Gastroesophageal sphincter (tissue), 4 donors: ENCODE data around the gene SPAAR. TPM values are rescaled to one million over a fixed set of nuclear protein-coding genes. Genes with fewer than 3 reads are reported as not detected.

Experiments used
- ATAC-seq: fragments of 150-250 bp; one replicate; pipeline ENCODE4 v1.9.1; 2016; ENCODE audit warnings: mild to moderate bottlenecking, moderate library complexity
- H3K27ac ChIP-seq, 4 donors: fragments of 200-600 bp; sonication (generic) in 3 of 4; 1 replicate in 3 of 4; 2 replicates in 1 of 4; pipeline ENCODE4 v1.5.1; 2016 to 2019
- H3K27me3 ChIP-seq: fragments of 200-600 bp; sonication (generic); one replicate; pipeline ENCODE4 v1.5.1; 2019
- H3K36me3 ChIP-seq, 2 donors: fragments of 200-600 bp; sonication (generic); one replicate each; pipeline ENCODE4 v1.5.1; 2019; ENCODE audit warnings: control low read depth in 1 of 2
- H3K4me1 ChIP-seq, 3 donors: fragments of 200-600 bp; sonication (generic); 1 replicate in 2 of 3; 2 replicates in 1 of 3; pipeline ENCODE4 v1.5.1; 2016 to 2019; ENCODE audit warnings: control low read depth in 2 of 3
- H3K4me3 ChIP-seq, 2 donors: fragments of 200-600 bp; sonication (generic); one replicate each; pipeline ENCODE4 v1.5.1; 2019; ENCODE audit warnings: mild to moderate bottlenecking in 1 of 2, moderate library complexity in 1 of 2
- H3K9me3 ChIP-seq, 3 donors: fragments of 200-600 bp; sonication (generic); one replicate each; pipeline ENCODE4 v1.5.1; 2017 to 2019; ENCODE audit warnings: control low read depth in 2 of 3
- EP300 ChIP-seq: sonication (generic); formaldehyde crosslinking; IDR thresholded peaks from one replicate; pipeline ENCODE4 v1.6.1; 2017; ENCODE audit warnings: antibody characterized with exemption, mild to moderate bottlenecking
- POLR2A ChIP-seq, 2 donors: fragments of 450-650 bp; IDR thresholded peaks; one replicate each; pipeline ENCODE4 v1.6.1; 2017; ENCODE audit warnings: antibody characterized with exemption in 2 of 2, mild to moderate bottlenecking in 2 of 2, moderate library complexity in 1 of 2
- POLR2AphosphoS5 ChIP-seq: sonication (generic); formaldehyde crosslinking; IDR thresholded peaks from one replicate; pipeline ENCODE4 v1.6.1; 2017; ENCODE audit warnings: antibody characterized with exemption
- WGBS, 2 donors: methylation state at CpG; one replicate each; pipeline ENCODE4 v1.1.5; 2018; ENCODE audit warnings: low coverage in 1 of 2; 5-methylcytosine and 5-hydroxymethylcytosine counted together
- total RNA-seq, 4 donors: library from RNA; depleted of rRNA; stranded (reverse); fragments of >200 nt; gene quantifications; one replicate each; pipeline ENCODE4 v1.1.0, GENCODE V29; 2016
- TF ChIP-seq, protein P1 (sequence below), 4 experiments: fragments of 200-600 bp in 2 of 4; fragments of 450-650 bp in 2 of 4; sonication (generic) in 1 of 4; IDR thresholded peaks; one replicate each; pipeline ENCODE4 v1.5.1; 2017 to 2019; ENCODE audit warnings: antibody characterized with exemption in 4 of 4, mild to moderate bottlenecking in 2 of 4, moderate library complexity in 2 of 4

SPAAR gene
- total RNA-seq, 4 donors from 2014 or later, result 0.62 to 5.5 (median 2.6) TPM

GRCh38 chr9:35937227-35937626, 27.9 kb downstream of the SPAAR start:
- no peak for ATAC-seq
- H3K9me3 ChIP-seq, result no peaks in the 10 kb centered on the region

GRCh38 chr9:35938474-35939356, 29.4 kb downstream of the SPAAR start:
- Histone ChIP-seq H3K36me3 (no peaks in the 10 kb centered on the region), H3K27me3 (no peaks in the 10 kb centered on the region), H3K4me3 (no peak overlapping the region), H3K27ac (no peak overlapping the region), H3K4me1 (peaks cover 0 to 16% (median 0%) of the 10 kb centered on the region in 3 donors), H3K9me3 (no peaks in the 10 kb centered on the region)
- WGBS, 2 donors, result 85% methylated on average over 7 to 8 of the region's 10 CpGs
- ATAC-seq, result no peak
- TF ChIP-seq EP300 (no peak), POLR2AphosphoS5 (no peak), POLR2A (IDR thresholded peaks at IDR 0.05) (no peak)
- TF ChIP-seq, protein P1, sequence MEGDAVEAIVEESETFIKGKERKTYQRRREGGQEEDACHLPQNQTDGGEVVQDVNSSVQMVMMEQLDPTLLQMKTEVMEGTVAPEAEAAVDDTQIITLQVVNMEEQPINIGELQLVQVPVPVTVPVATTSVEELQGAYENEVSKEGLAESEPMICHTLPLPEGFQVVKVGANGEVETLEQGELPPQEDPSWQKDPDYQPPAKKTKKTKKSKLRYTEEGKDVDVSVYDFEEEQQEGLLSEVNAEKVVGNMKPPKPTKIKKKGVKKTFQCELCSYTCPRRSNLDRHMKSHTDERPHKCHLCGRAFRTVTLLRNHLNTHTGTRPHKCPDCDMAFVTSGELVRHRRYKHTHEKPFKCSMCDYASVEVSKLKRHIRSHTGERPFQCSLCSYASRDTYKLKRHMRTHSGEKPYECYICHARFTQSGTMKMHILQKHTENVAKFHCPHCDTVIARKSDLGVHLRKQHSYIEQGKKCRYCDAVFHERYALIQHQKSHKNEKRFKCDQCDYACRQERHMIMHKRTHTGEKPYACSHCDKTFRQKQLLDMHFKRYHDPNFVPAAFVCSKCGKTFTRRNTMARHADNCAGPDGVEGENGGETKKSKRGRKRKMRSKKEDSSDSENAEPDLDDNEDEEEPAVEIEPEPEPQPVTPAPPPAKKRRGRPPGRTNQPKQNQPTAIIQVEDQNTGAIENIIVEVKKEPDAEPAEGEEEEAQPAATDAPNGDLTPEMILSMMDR (IDR thresholded peaks at IDR 0.05), result no peak

More at GRCh38 chr9:35937227-35937626, 27.9 kb downstream of the SPAAR start:
- H3K4me3 ChIP-seq, result no peak overlapping the region
- H3K27me3 ChIP-seq, result no peaks in the 10 kb centered on the region
- WGBS, 2 donors, result 94% methylated on average over 2 of the region's 2 CpGs; no CpG with 5 or more reads in 1 of the 2 donors
- H3K36me3 ChIP-seq, result no peaks in the 10 kb centered on the region
- TF ChIP-seq, protein P1 (IDR thresholded peaks at IDR 0.05), result no peak
- TF ChIP-seq EP300 (no peak), POLR2A (IDR thresholded peaks at IDR 0.05) (no peak), POLR2AphosphoS5 (no peak)
- H3K27ac ChIP-seq, result peak overlapping the region in 1 of 4 donors; percentile 60
- H3K4me1 ChIP-seq, result peaks cover 0 to 16% (median 0%) of the 10 kb centered on the region in 3 donors

GRCh38 chr9:35939679-35940250, 30.5 kb downstream of the SPAAR start:
- Histone ChIP-seq H3K27ac (no peak overlapping the region), H3K9me3 (no peaks in the 10 kb centered on the region), H3K27me3 (no peaks in the 10 kb centered on the region), H3K4me3 (no peak overlapping the region), H3K4me1 (peaks cover 0 to 16% (median 0%) of the 10 kb centered on the region in 3 donors), H3K36me3 (no peaks in the 10 kb centered on the region)
- TF ChIP-seq, protein P1 (IDR thresholded peaks at IDR 0.05), result no peak
- no peak for TF ChIP-seq POLR2A (IDR thresholded peaks at IDR 0.05)
- TF ChIP-seq EP300, result no peak
- no peak for TF ChIP-seq POLR2AphosphoS5
- ATAC-seq, result no peak
- 71 to 92% methylated on average over 3 to 8 of the region's 8 CpGs for WGBS, 2 donors

DNA sequence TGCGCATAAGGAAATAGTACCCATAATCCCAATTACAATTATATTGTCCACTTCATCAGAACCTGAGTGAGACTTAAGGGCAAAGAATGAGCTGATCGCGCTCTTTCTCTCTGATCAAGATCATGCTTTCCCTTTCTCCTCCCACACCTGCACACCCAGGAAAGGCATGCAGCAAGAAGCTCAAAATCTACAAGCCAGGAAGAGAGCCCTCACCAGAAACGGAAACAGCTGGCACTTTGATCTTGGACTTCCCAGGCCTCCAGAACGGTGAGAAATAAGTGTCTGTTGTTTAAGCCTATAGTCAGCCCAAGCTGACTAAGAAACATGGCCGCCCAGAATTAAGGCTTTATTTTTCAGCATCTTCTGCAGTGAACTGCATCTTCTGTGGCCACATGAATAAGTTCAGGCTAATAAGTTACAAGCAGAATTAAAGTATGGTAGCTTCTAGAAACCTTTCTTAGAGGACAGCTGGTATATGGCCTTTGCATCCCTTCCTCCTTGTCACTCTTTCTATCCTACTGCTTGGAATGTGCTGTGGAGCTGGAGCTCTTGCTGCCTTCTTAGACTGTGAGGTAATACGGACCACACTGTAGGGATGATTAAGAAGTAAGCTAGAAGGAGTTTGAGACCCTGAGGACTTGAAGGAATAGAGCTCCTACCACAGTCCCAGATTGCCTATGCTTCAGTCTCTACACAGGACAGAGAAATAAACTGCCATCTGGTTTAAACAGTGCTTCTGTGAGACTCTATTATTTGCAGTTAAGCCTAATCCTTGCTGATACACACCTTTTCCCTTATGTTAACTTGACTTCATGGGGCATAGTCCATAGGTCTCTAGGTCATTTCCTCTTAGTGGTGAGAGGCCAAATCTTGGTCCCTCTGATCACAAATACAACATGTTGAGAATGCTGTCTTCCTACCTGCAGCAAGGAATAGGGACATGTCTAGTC, 31.4 kb downstream of the SPAAR start:
- WGBS, 2 donors, result 78 to 82% methylated on average over 7 of the region's 7 CpGs
- Histone ChIP-seq H3K27ac (no peak overlapping the region), H3K9me3 (no peaks in the 10 kb centered on the region), H3K27me3 (no peaks in the 10 kb centered on the region), H3K36me3 (no peaks in the 10 kb centered on the region), H3K4me3 (no peak overlapping the region), H3K4me1 (peaks cover 0 to 20% (median 4%) of the 10 kb centered on the region in 3 donors)
- TF ChIP-seq POLR2AphosphoS5 (no peak), EP300 (no peak), POLR2A (IDR thresholded peaks at IDR 0.05) (no peak)
- TF ChIP-seq, protein P1 (IDR thresholded peaks at IDR 0.05), result no peak
- no peak for ATAC-seq
